Measurements from ENCODE around the gene TEX30.
"Not testable (repeated sequence)": the region's sequence is repeated elsewhere in the genome, so short reads cannot be mapped to it uniquely, and the experiment has no call there.

TEX30 gene

GRCh38 chr13:102773441-102774213 is at the start of gene TEX30:
Gene TEX30, minus strand, starts transcription at chr13:102773786. Its CDS starts 3,760 bp downstream, at chr13:102770026.
- DNase-seq (ENCODE audit: low spot score): peak; percentile 96

- no peak for DNase-seq (ENCODE audit: low spot score)
These were observed 44.3 kb upstream of the TEX30 start for GRCh38 chr13:102817907-102818306.

GRCh38 chr13:102817241-102817640 is 43.7 kb upstream of the TEX30 start:
- no peak for DNase-seq (ENCODE audit: low spot score)

- DNase-seq (ENCODE audit: low spot score): no peak
These were observed 43.1 kb upstream of the TEX30 start for GRCh38 chr13:102816708-102817107.

GRCh38 chr13:102815788-102816187 is 42.2 kb upstream of the TEX30 start:
- no peak for DNase-seq (ENCODE audit: low spot score)

- no peak for DNase-seq (ENCODE audit: low spot score)
These were observed 41.2 kb upstream of the TEX30 start for GRCh38 chr13:102814793-102815192.

- no peak for DNase-seq (ENCODE audit: low spot score)
These were observed 40.5 kb upstream of the TEX30 start for GRCh38 chr13:102814025-102814607.

GRCh38 chr13:102812611-102813287 is 39.2 kb upstream of the TEX30 start:
- DNase-seq (ENCODE audit: low spot score): peak; percentile 19

- no peak for DNase-seq (ENCODE audit: low spot score)
These were observed 34.1 kb upstream of the TEX30 start for GRCh38 chr13:102807699-102808098.

- DNase-seq (ENCODE audit: low spot score): no peak
These were observed 32.1 kb upstream of the TEX30 start for GRCh38 chr13:102805680-102806079.

GRCh38 chr13:102800145-102801041 is 26.8 kb upstream of the TEX30 start:
- DNase-seq (ENCODE audit: low spot score): peak; percentile 91

- peak; percentile 55 for DNase-seq (ENCODE audit: low spot score)
These were observed 26.0 kb upstream of the TEX30 start for GRCh38 chr13:102799426-102800144.

GRCh38 chr13:102798581-102799425 is 25.2 kb upstream of the TEX30 start, which contains the start of the genes BIVM and POGLUT2:
Gene BIVM, plus strand, starts transcription at chr13:102799119. Its CDS starts 8,149 bp downstream, at chr13:102807268.
Gene POGLUT2, minus strand, starts transcription at chr13:102798976. Its CDS starts 306 bp downstream, at chr13:102798670.
- DNase-seq (ENCODE audit: low spot score): peak; percentile 98

GRCh38 chr13:102793611-102794355 is 20.2 kb upstream of the TEX30 start:
- no peak for DNase-seq (ENCODE audit: low spot score)

GRCh38 chr13:102792396-102792795 is 18.8 kb upstream of the TEX30 start:
- no peak for DNase-seq (ENCODE audit: low spot score)

GRCh38 chr13:102788683-102789082 is 15.1 kb upstream of the TEX30 start:
- no peak for DNase-seq (ENCODE audit: low spot score)

GRCh38 chr13:102784483-102784882 is 10.9 kb upstream of the TEX30 start:
- DNase-seq (ENCODE audit: low spot score): no peak

GRCh38 chr13:102781591-102781990 is 8.0 kb upstream of the TEX30 start:
- no peak for DNase-seq (ENCODE audit: low spot score)

- DNase-seq (ENCODE audit: low spot score): not testable (repeated sequence)
These were observed 7.1 kb upstream of the TEX30 start for GRCh38 chr13:102780656-102781055.
